HEK293 (cell line): ENCODE measurements around the gene SUDS3.

Source experiments
- CTCF ChIA-PET: fragments of 350-600 bp; formaldehyde crosslinking; extraction: SDS; loops from one replicate; lab custom pipeline; 2021; ENCODE audit warnings: antibody characterized with exemption; lab: Yijun Ruan, JAX
- POLR2A ChIA-PET: fragments of 300-600 bp; formaldehyde crosslinking; extraction: SDS; loops from one replicate; lab custom pipeline; 2020; ENCODE audit warnings: antibody characterized with exemption, inconsistent platforms; lab: Yijun Ruan, JAX
- H3K27ac ChIP-seq: fragments of 200-500 bp; sonication (Bioruptor generic); 2 replicates; pipeline ENCODE4 v1.5.1; 2014; ENCODE audit warnings: low read depth, low read length, control low read depth, inconsistent platforms; ENCODE audit errors: extremely low read depth
- H3K36me3 ChIP-seq, 2 experiments: fragments of 200-500 bp in 1 of 2; sonication (Bioruptor generic) in 1 of 2; 1 replicate in 1 of 2; 2 replicates in 1 of 2; pipeline ENCODE4 v1.5.1; 2014 to 2017; ENCODE audit warnings: inconsistent platforms in 2 of 2, low read length in 2 of 2; ENCODE audit not compliant: control insufficient read depth in 2 of 2, insufficient read depth in 1 of 2
- H3K4me1 ChIP-seq: fragments of 200-500 bp; sonication (Bioruptor generic); 2 replicates; pipeline ENCODE4 v1.5.1; 2014; ENCODE audit warnings: mild to moderate bottlenecking, low read length, inconsistent platforms; ENCODE audit not compliant: control insufficient read depth, insufficient read depth
- H3K4me3 ChIP-seq: 2 replicates; pipeline ENCODE4 v1.5.1; 2011; ENCODE audit warnings: low read depth, mild to moderate bottlenecking, control low read depth, low read length, moderate library complexity
- H3K9me3 ChIP-seq: fragments of 200-500 bp; sonication (Bioruptor generic); 2 replicates; pipeline ENCODE4 v1.5.1; 2014; ENCODE audit warnings: low read depth, low read length, inconsistent platforms; ENCODE audit not compliant: control insufficient read depth, insufficient read depth
- OVOL3 ChIP-seq: fragments of 450-650 bp; formaldehyde crosslinking; IDR thresholded peaks from 2 replicates; pipeline ENCODE4 v1.5.1; 2016; ENCODE audit warnings: missing biosample characterization, missing genetic modification characterization
- ZBTB20 ChIP-seq: fragments of 450-650 bp; formaldehyde crosslinking; IDR thresholded peaks from 2 replicates; pipeline ENCODE4 v1.5.1; 2016; ENCODE audit warnings: missing biosample characterization, missing genetic modification characterization
- ZBTB48 ChIP-seq: fragments of 450-650 bp; formaldehyde crosslinking; IDR thresholded peaks from 2 replicates; pipeline ENCODE4 v1.5.1; 2016; ENCODE audit warnings: missing biosample characterization, missing genetic modification characterization
- ZNF112 ChIP-seq: fragments of 450-650 bp; formaldehyde crosslinking; IDR thresholded peaks from 2 replicates; pipeline ENCODE4 v1.5.0; 2017; ENCODE audit warnings: missing biosample characterization, missing genetic modification characterization
- ZNF138 ChIP-seq: fragments of 450-650 bp; formaldehyde crosslinking; IDR thresholded peaks from 2 replicates; pipeline ENCODE4 v1.5.1; 2016; ENCODE audit warnings: missing biosample characterization, missing genetic modification characterization, borderline replicate concordance
- ZNF157 ChIP-seq: fragments of 450-650 bp; formaldehyde crosslinking; IDR thresholded peaks from 2 replicates; pipeline ENCODE4 v1.5.1; 2016; ENCODE audit warnings: missing biosample characterization, missing genetic modification characterization
- ZNF19 ChIP-seq: fragments of 450-650 bp; formaldehyde crosslinking; IDR thresholded peaks from 2 replicates; pipeline ENCODE4; 2016; ENCODE audit warnings: missing biosample characterization, missing genetic modification characterization, low read depth
- ZNF214 ChIP-seq: fragments of 450-650 bp; formaldehyde crosslinking; IDR thresholded peaks from 2 replicates; pipeline ENCODE4 v1.5.1; 2017; ENCODE audit warnings: missing biosample characterization, mild to moderate bottlenecking, missing genetic modification characterization, borderline replicate concordance
- ZNF23 ChIP-seq: fragments of 450-650 bp; formaldehyde crosslinking; IDR thresholded peaks from 2 replicates; pipeline ENCODE4 v1.5.1; 2016; ENCODE audit warnings: missing biosample characterization, missing genetic modification characterization, borderline replicate concordance
- ZNF239 ChIP-seq: fragments of 450-650 bp; formaldehyde crosslinking; IDR thresholded peaks from 2 replicates; pipeline ENCODE4 v1.5.1; 2016; ENCODE audit warnings: missing biosample characterization, missing genetic modification characterization
- ZNF266 ChIP-seq: fragments of 450-650 bp; formaldehyde crosslinking; IDR thresholded peaks from 2 replicates; pipeline ENCODE4 v1.5.1; 2016; ENCODE audit warnings: missing biosample characterization, missing genetic modification characterization, low read depth
- ZNF335 ChIP-seq: fragments of 450-650 bp; formaldehyde crosslinking; conservative IDR thresholded peaks from 2 replicates; pipeline ENCODE4 v1.5.1; 2016; ENCODE audit warnings: missing biosample characterization, missing genetic modification characterization
- ZNF433 ChIP-seq: fragments of 450-650 bp; formaldehyde crosslinking; IDR thresholded peaks from 2 replicates; pipeline ENCODE4 v1.5.1; 2016; ENCODE audit warnings: missing biosample characterization, missing genetic modification characterization, low read depth
- ZNF473 ChIP-seq: fragments of 450-650 bp; formaldehyde crosslinking; IDR thresholded peaks from 2 replicates; pipeline ENCODE4 v1.5.1; 2017; ENCODE audit warnings: missing biosample characterization, missing genetic modification characterization
- ZNF558 ChIP-seq: fragments of 450-650 bp; formaldehyde crosslinking; IDR thresholded peaks from 2 replicates; pipeline ENCODE4 v1.5.1; 2016; ENCODE audit warnings: missing biosample characterization, missing genetic modification characterization
- ZNF571 ChIP-seq: fragments of 450-650 bp; formaldehyde crosslinking; IDR thresholded peaks from 2 replicates; pipeline ENCODE4 v1.5.0; 2017; ENCODE audit warnings: missing biosample characterization, missing genetic modification characterization
- ZNF629 ChIP-seq: fragments of 450-650 bp; formaldehyde crosslinking; IDR thresholded peaks from 2 replicates; pipeline ENCODE4 v1.5.1; 2017; ENCODE audit warnings: missing biosample characterization, missing genetic modification characterization
- ZNF658 ChIP-seq: fragments of 450-650 bp; formaldehyde crosslinking; IDR thresholded peaks from 2 replicates; pipeline ENCODE4; 2016; ENCODE audit warnings: missing biosample characterization, missing genetic modification characterization
- ZNF76 ChIP-seq: fragments of 450-650 bp; formaldehyde crosslinking; IDR thresholded peaks from 2 replicates; pipeline ENCODE4; 2016; ENCODE audit warnings: low read depth, missing biosample characterization, missing genetic modification characterization, borderline replicate concordance
- ZNF792 ChIP-seq: fragments of 450-650 bp; formaldehyde crosslinking; IDR thresholded peaks from 2 replicates; pipeline ENCODE4 v1.5.1; 2016; ENCODE audit warnings: missing biosample characterization, missing genetic modification characterization
- TF ChIP-seq, protein P1 (sequence below): fragments of 450-650 bp; formaldehyde crosslinking; IDR thresholded peaks from 2 replicates; pipeline ENCODE4 v1.5.1; 2016; ENCODE audit warnings: missing biosample characterization, missing genetic modification characterization
- TF ChIP-seq, protein P2 (sequence below): fragments of 450-650 bp; formaldehyde crosslinking; IDR thresholded peaks from 2 replicates; pipeline ENCODE4 v1.5.1; 2016; ENCODE audit warnings: missing biosample characterization, missing genetic modification characterization

SUDS3 gene

DNA sequence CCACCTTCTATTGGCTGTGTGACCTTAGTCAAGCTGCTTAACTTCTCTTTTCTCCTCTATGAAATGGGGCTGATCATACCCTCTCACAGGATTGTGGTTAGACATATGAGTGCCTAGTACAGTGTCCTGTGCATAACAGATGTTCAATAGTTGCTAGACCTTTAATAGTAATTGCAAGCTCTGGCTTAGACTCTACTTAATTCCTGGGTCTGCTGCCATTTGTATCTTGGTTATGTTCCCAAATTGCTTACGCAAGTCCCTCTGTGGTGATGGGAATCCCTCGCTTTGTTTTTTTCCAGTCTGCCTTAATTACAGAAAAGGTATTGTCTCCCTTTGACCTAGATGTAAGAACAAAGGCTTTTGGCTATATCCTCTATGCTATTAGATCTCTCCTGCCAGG is 15.1 kb downstream of the SUDS3 start:
- Histone ChIP-seq H3K4me3 (no peak overlapping the region), H3K4me1 (no peaks in the 10 kb centered on the region), H3K27ac (no peak overlapping the region), H3K9me3 (no peaks in the 10 kb centered on the region)
- TF ChIP-seq ZBTB20 (tag by site-specific recombination): no peak
- no peak for TF ChIP-seq ZNF658 (tag by site-specific recombination)
- TF ChIP-seq ZNF76 (tag by site-specific recombination): no peak
- TF ChIP-seq, all 188 proteins: peak for 0
- CTCF ChIA-PET: interaction anchor here (0.7 to 8.3 kb wide), 3 partner anchors 14 to 15 kb away, joined by 4 to 67 read pairs (median 4); partner anchors contain the start of gene SUDS3
- POLR2A ChIA-PET: no interaction called here
- H3K36me3 ChIP-seq: peaks cover 23 to 92% of the 10 kb centered on the region in 2 experiments

DNA sequence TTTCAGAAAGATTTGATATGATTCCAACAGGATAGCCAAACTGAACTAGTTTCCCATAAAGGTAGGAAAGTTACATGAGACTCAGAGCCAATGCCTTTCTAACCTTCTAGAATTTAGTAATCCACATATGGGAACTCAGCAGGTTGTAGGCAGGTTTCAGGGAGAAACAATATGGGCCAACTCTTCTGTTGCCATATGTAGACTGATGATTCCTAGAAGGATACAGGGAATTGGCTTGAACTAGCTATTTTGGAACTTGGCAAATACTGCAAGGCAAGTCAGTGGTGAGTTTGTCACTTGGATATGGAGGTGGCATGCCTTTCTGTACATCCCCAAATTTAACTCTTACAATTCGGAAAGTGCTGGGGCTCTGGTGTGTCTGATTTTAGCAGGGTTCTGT is 15.5 kb downstream of the SUDS3 start:
- H3K9me3 ChIP-seq: no peaks in the 10 kb centered on the region
- no peak for TF ChIP-seq ZBTB48 (tag by site-specific recombination)
- TF ChIP-seq ZNF266 (tag by site-specific recombination): no peak
- TF ChIP-seq ZNF792 (tag by site-specific recombination): no peak
- TF ChIP-seq ZNF157 (tag by site-specific recombination): no peak
- TF ChIP-seq, all 188 proteins: peak for 0
- no peak overlapping the region for H3K27ac ChIP-seq
- H3K4me1 ChIP-seq: no peaks in the 10 kb centered on the region
- ChIA-PET POLR2A (no interaction called here), CTCF (interaction anchor here (0.9 to 8.3 kb wide), 3 partner anchors 8 to 15 kb away, joined by 4 to 67 read pairs (median 4); partner anchors contain the start of gene SUDS3)
- peaks cover 26 to 92% of the 10 kb centered on the region in 2 experiments for H3K36me3 ChIP-seq
- H3K4me3 ChIP-seq: no peak overlapping the region

DNA sequence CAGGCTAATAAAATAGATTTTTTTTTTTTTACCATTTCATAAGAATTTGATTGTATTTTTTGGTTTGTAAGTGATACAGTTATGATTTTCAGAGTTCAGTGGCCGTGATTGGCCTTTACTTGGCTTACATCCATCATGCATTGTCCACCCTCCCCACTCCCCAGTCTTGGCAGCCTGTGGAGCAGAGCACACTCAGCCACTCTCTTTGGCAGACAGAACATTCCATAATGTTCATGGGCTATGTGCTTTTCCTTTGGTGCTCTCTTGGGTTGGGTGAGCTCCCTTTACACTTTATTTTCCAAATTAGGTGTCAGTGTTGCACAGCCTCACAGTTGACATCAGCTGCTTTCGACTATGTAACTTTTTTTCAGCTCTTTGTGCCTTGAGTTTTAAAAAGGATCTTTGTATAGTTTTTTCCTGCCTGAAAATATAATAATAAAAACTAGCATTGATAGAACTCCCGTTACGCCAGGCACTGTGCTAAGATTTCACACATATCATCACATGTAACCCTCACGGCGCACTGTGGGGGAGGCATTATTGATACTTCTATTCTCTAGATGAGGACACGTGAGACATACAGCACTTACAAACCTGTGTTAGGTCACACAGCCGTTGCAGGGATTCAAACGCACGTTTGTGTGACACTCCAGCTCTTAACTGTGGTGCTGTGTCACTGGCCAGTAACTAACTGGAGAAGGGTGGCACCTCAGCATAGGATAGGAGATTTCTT is 21.5 kb downstream of the SUDS3 start:
- no peak overlapping the region for H3K4me3 ChIP-seq
- ChIA-PET POLR2A (no interaction called here), CTCF (interaction anchor here (1.1 to 2.2 kb wide), 2 partner anchors 7 to 22 kb away, joined by 3 to 8 read pairs; partner anchors contain the start of gene SUDS3)
- TF ChIP-seq ZNF112 (tag by site-specific recombination) (no peak), ZNF138 (tag by site-specific recombination) (no peak), ZNF23 (tag by site-specific recombination) (no peak), ZNF335 (no peak), ZNF558 (tag by site-specific recombination) (no peak), ZNF571 (tag by site-specific recombination) (no peak), ZNF473 (no peak), ZNF239 (tag by site-specific recombination) (no peak), ZNF433 (no peak), OVOL3 (tag by site-specific recombination) (no peak), ZNF19 (no peak), ZNF629 (no peak), ZNF214 (tag by site-specific recombination) (no peak)
- TF ChIP-seq, protein P1, sequence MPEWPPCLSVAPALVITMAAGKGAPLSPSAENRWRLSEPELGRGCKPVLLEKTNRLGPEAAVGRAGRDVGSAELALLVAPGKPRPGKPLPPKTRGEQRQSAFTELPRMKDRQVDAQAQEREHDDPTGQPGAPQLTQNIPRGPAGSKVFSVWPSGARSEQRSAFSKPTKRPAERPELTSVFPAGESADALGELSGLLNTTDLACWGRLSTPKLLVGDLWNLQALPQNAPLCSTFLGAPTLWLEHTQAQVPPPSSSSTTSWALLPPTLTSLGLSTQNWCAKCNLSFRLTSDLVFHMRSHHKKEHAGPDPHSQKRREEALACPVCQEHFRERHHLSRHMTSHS (tag by site-specific recombination): no peak
- TF ChIP-seq, protein P2, sequence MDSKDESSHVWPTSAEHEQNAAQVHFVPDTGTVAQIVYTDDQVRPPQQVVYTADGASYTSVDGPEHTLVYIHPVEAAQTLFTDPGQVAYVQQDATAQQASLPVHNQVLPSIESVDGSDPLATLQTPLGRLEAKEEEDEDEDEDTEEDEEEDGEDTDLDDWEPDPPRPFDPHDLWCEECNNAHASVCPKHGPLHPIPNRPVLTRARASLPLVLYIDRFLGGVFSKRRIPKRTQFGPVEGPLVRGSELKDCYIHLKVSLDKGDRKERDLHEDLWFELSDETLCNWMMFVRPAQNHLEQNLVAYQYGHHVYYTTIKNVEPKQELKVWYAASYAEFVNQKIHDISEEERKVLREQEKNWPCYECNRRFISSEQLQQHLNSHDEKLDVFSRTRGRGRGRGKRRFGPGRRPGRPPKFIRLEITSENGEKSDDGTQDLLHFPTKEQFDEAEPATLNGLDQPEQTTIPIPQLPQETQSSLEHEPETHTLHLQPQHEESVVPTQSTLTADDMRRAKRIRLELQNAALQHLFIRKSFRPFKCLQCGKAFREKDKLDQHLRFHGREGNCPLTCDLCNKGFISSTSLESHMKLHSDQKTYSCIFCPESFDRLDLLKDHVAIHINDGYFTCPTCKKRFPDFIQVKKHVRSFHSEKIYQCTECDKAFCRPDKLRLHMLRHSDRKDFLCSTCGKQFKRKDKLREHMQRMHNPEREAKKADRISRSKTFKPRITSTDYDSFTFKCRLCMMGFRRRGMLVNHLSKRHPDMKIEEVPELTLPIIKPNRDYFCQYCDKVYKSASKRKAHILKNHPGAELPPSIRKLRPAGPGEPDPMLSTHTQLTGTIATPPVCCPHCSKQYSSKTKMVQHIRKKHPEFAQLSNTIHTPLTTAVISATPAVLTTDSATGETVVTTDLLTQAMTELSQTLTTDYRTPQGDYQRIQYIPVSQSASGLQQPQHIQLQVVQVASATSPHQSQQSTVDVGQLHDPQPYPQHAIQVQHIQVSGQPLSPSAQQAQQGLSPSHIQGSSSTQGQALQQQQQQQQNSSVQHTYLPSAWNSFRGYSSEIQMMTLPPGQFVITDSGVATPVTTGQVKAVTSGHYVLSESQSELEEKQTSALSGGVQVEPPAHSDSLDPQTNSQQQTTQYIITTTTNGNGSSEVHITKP (tag by site-specific recombination): no peak
- no peaks in the 10 kb centered on the region for H3K9me3 ChIP-seq
- no peaks in the 10 kb centered on the region for H3K4me1 ChIP-seq
- H3K36me3 ChIP-seq: peaks cover 40 to 92% of the 10 kb centered on the region in 2 experiments
- H3K27ac ChIP-seq: no peak overlapping the region
